GM18520 (cell line): ENCODE data around the gene TYMP.

Source experiments
- ATAC-seq: cut with Tn5 transposase; IDR thresholded peaks from one replicate; pipeline ENCODE4 v1.9.1; 2021; ENCODE audit not compliant: unreplicated experiment

The TYMP gene

DNA sequence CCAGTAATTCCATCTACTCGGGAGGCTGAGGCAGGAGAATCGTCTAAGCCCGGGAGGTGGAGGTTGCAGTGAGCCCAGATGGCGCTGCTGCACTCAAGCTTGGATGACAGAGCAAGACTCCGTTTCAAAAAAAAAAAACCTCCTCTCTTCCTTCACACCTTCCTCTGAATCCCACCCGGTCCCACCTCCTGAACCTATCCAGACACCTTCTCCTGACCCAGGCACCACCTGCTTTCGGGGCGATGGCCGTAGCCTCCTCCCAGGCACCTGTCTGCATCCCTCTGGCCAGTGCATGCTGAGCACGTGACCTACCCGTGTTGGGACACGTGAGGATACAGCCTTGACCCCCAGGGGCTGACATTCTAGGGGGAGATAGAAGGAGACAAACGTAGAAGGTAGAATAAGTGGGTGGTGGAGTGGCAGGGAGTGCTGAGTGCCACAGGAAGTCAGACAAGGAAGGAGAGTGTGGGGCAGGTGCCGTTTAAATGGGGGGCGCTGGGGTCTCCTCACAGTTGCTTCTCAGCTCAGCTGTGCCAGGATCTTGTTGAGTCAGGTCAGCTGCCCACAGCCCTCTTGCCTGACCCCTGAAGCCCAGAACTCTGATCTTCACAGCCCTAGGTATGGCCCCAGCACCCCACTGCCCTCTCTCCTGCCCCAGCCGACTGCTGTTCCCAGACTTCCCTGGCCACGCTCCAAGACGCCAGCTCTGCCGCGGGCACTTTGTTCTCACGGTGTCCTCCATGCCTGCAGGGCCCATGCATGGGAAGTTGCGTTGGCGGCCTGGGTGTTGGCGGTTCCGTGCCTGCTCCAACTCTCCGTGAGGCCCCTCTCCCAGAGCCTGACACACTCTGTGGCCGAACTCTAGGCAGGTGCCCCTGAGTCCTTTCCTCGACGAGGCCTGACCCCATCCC lies 44.3 kb downstream of the TYMP start:
- no peak for ATAC-seq

DNA sequence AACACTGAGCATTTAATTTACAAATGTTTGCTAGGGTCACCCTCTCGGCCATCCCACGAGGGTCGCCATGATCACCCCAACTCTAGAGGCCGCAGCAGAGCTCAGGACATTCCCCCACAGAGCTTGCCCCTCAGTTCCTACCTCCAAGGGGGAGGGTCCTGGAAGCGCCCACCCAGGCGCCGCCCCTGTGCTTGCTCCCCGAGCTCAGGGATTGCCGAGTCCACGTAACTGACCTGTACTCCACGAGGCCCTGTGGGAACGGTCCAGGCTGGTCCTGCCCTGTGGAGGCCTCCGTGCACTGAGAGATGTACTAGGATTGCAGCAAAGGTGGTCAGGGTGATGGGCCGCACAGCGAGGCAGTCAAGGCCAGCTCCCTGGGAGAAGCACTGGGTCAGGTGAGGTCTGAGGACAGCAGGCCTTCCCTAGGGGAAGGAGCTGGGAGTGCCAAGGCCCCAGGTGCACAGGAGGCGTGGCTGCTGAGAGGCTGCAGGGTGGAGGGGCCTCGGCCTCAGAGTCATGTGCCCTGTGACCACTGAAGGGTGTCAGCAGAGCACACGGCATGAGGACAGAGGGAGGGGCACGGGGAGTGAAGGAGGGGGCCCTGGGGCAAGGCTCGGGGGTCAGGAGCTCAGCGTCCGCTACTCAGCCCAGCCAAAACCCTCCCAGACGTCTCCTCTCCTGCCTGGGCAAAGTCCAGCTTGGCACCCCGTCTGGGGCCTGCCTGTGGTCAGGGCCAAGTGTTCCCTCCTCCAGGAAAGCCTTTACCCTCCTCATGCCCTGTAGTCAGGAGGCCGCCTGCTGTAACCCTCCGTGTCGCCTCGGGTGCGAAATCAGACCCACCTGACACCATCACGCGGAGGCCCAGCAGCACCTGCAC lies 45.6 kb downstream of the TYMP start:
- no peak for ATAC-seq

DNA sequence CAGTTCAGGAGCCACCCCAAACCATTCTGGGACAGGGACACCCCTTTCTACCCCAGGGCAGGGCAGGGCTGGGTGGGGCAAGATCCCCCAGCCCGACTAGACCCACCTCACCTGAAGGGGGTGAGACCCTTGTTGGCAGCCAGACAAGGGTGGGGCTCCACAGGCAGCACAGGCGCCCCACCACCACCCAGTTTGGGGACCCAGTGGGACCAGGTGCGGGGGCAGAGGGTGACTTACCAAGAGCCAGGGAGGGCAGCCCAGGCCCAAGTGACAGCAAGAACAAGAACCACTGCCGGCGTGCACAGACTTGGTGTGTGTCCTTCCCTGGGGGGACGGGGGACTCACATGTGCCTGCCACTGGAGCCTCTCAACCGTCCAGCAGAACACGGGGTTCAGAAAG lies 46.3 kb downstream of the TYMP start:
- ATAC-seq: no peak

DNA sequence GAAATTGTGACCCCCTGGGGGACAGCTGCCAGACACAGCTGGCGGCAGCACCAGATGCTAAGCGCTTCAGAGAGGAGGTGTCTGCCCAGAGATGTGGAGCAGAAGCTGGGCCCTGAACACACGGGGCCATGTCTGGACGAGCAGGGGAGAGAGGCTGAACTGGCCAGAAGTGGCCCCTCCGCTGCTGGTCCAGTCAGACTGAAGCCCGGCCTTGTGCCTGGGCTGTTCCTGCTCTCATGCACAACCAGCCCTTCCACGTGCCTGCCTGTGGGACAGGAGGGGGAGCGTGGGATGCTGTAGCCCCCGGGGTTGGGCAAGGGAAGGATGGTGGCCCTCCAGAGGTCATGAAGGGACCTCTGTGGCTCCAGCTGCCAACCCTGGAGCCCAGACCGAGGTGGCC lies 46.7 kb downstream of the TYMP start:
- ATAC-seq: no peak

DNA sequence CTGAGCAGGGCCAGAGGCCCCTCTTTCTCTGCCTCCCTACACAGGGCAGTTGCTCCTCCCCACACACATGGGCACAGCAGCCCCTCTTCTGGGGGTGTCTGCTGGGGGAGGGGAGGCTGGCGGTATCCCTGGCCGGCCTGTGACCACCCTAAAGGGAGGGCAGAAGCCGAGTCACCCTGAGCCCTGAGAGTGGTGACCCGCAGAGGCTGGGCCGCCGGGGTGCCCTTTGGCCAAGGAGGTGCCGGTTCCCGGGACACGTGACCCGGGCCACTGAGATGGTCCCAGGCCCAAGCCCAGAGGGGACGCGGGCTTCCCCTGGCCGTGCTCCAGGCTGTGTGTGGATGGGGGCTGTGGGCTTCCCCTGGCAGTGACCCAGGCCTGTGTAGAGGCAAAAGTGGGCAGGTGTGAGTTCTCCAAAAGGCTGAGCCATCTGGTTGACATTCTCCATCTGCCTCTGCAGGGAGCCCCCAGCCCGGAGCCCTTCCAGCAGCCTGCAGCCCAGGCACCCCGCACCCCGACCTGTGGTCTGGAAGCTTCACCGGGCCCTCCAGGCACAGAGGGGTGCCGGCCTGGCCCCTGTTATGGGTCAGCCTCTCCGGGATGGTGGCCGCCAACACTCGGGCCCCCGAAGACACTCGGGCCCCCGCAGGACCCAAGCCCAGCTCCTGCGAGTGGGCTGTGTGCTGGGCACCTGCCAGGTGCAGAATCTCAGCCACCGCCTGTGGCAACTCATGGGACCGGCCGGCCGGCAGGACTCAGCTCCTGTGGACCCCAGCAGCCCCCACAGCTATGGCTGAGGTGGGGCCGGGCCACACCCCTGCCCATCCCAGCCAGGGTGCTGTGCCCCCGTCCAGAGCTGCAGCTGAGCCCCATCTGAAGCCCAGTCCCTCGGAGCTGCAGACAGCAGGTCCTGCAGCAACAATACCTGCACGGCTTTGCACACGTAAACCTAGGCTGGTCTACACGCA lies 47.4 kb downstream of the TYMP start:
- ATAC-seq: no peak

DNA sequence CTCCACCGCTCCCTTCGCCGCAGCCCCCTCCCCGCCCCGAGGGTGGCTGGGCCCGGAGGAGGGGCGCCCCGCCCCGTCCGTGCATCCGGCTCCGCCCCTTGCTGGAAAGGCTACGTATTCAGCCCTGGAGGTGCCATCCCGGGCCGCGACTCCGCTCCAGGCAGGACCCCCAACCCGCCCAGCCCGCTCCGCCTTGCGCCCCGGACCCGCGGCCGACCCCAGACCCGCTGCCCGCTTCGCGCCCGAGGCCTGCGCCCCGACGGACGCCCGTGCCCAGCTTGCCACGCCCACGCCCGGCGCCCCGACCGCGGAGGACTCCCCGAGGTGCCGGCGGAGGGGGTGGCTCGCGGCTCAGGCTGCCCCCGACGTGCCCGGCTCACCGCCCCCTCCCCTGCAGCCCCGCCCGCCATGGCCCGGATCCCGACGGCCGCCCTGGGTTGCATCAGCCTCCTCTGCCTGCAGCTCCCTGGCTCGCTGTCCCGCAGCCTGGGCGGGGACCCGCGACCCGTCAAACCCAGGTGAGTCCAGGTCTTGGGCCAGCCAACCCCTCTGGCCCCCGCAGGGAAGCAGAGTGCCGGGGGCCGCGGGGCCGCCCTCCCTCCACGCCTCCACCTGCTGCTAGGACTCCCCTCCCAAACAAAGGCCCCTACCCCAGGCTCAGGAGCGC lies 48.2 kb downstream of the TYMP start, which contains the start of gene ADM2:
ADM2 (plus strand) TSS at position 104 of the 667 bp plus-strand sequence; CDS start at position 409, 305 bp downstream.
- no peak for ATAC-seq

DNA sequence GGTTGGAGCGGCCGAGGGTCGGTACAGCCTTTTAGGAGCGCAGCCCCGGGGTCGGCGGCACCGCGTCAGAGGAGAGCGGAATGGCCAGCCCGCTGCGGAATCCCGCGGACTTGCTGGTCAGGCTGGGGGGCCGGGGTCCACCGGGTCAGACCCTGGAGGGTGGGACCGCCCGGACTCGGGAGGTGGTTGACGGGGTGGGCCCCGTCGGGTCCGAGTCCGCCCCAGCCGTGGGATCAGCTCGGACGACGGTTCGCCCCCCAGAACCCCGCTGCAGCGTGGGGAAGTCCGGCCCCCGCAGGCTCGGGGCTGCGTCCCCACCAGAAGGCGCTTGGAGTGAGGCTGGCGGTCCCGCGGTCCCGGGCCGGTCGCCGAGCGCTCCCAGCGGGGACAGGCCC lies 48.8 kb downstream of the TYMP start:
- ATAC-seq: no peak

DNA sequence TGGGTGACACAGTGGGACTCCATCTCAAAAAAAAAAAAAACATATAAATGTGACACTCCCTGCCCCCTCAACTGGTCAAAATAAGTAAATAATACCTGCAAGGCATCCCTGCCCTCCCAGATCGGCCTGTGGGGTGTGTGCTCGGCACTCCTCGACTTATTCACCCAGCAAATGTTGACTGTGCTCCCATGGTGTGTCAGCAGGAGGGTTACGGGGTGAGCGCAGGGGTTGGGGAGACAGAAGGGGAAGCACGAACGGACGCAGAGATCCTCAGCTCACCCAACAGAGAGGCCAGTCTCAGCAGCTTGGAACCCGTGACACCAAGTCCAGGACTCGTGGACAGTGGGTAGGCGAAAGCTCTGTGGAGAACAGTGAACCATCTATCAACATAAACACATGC lies 50.1 kb downstream of the TYMP start:
- ATAC-seq: no peak

DNA sequence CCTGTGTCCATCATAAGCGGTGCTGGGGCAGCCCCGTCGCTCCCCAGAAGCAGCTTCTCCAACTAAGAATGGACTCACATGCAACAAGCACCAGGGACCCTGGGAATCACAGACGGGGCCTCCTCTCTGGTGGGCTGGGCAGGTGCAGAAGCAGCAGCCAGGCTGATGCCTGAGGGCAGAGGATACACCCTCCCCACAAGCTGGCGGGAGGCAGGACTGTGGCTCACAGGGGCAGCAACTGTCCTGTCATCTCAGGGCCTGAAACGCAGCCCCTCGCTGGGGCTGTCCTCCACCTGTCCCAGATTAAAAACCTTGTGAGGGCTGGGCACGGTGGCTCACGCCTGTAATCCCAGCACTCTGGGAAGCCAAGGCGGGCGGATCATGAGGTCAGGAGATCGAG lies 51.9 kb downstream of the TYMP start:
- no peak for ATAC-seq

DNA sequence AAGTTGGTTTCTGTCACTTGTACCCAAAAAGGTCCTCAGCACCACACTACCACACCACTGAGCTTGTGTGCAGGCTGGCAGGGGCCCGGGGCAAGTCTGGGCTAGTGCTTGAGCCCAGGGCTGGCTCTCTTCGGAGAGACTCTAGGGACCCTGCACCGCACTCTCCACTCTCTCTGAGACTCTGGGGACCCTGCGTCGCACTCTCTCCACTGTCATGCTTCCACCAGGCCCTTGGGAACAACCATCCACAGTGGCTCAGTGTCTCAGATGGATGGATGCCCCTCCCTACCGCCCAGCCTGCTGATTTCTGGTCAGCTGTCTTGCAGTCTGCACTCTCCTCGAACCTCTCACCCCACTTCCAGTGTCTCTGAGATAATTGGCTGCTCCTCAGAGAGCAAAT lies 52.9 kb downstream of the TYMP start:
- no peak for ATAC-seq
